Nephron progenitor cell (in vitro differentiated cells): Measurements from ENCODE around the gene KCNMB1.

Source experiments
- DNase-seq: peaks from one replicate; pipeline ENCODE4 v3.0.0; 2021
- H3K27ac Mint-ChIP-seq: 2 replicates; pipeline ENCODE4 v1.8.0; 2021; ENCODE audit warnings: mild to moderate bottlenecking, moderate library complexity, mixed read lengths
- H3K27me3 Mint-ChIP-seq: 2 replicates; pipeline ENCODE4 v1.8.0; 2021; ENCODE audit warnings: mild to moderate bottlenecking, low read depth, mixed read lengths; ENCODE audit not compliant: poor library complexity
- H3K36me3 Mint-ChIP-seq: 2 replicates; pipeline ENCODE4 v1.8.0; 2021; ENCODE audit warnings: low read depth, mixed read lengths
- H3K4me1 Mint-ChIP-seq: 2 replicates; pipeline ENCODE4 v1.8.0; 2021; ENCODE audit warnings: mixed read lengths
- H3K4me3 Mint-ChIP-seq: 2 replicates; pipeline ENCODE4 v1.8.0; 2021; ENCODE audit warnings: mild to moderate bottlenecking, moderate library complexity, mixed read lengths
- H3K9me3 Mint-ChIP-seq: 2 replicates; pipeline ENCODE4 v1.8.0; 2021; ENCODE audit warnings: mild to moderate bottlenecking, moderate library complexity, mixed read lengths
- CTCF ChIP-seq: fragments of 200-600 bp; sonication (generic); IDR thresholded peaks from 2 replicates; pipeline ENCODE4 v1.5.0; 2021; ENCODE audit warnings: antibody characterized with exemption

The KCNMB1 gene

GRCh38 chr5:170388818-170389549 lies at the start of gene KCNMB1:
Gene KCNMB1, minus strand, starts transcription at chr5:170389367. Its CDS starts 3,920 bp downstream, at chr5:170385447.
- peak within 1 kb of the TSS; percentile 7 for H3K4me3 Mint-ChIP-seq
- TF ChIP-seq CTCF: no peak
- H3K27ac Mint-ChIP-seq: peak within 1 kb of the TSS; percentile 87
- no peaks in the 10 kb centered on the region for H3K9me3 Mint-ChIP-seq
- no peaks in the 10 kb centered on the region for H3K36me3 Mint-ChIP-seq
- no peaks in the 10 kb centered on the region for H3K27me3 Mint-ChIP-seq
- peaks cover 67% of the 10 kb centered on the region for H3K4me1 Mint-ChIP-seq
- peak; percentile 8 for DNase-seq

DNA sequence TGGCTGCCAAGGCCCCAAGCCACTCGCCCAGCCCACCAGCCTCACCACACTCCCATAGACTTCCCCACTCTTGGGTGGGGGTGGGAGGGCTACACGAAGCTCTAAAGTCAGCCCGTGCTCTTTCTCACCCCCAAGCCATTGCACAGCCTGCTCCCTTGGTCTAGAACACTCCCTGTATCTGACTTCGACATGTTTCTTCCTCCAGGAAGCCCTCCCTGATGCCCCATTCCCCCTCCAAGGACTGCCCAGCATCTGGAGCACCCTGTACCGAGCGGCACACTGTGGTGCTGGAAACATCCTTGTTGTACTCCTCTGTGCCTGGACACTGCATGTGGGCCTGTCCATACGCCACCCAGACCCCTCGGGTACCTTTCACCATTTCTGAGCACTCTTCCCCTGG lies 49.4 kb upstream of the KCNMB1 start:
- Mint-ChIP-seq H3K9me3 (no peaks in the 10 kb centered on the region), H3K4me3 (no peak overlapping the region), H3K27ac (peak overlapping the region; percentile 86), H3K27me3 (peaks cover 3% of the 10 kb centered on the region), H3K36me3 (no peaks in the 10 kb centered on the region), H3K4me1 (peaks cover 61% of the 10 kb centered on the region)
- TF ChIP-seq CTCF: no peak
- no peak for DNase-seq

DNA sequence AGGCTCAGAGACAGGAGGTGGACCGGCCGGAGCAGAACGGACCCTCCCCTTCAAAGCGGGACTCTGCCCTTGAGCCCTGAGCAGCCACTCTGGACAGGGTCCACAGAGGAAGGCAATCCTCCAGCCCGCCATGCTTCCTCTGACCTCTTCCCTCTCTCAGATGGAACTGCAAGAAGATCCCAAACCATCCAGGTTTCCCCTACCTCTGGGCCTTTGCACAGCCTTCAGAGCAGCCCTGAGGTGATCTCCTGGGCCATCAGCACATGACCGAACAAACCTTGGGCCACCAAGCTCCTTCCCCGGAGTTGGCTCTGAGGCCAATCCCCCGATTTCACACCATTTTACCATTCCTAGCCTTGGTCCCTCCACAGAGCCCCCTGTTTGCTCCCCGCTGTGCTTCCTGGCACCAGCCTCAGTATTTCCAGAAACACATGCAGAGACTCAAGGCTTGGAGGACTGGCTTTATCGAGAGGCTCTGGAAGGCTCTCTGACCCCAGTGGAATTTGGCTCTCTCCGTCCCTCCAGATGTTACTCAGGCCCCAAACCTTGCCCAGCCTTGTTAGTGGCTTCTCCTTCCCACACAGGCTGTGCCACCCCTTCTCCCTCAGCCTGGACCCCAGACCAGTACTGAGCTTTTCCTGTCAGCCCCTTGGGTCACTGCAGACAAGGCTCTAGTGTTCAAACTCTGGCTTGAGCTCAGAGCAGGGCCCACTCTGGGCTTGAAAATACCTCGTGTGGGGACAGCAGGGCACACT lies 48.6 kb upstream of the KCNMB1 start:
- H3K4me1 Mint-ChIP-seq: peaks cover 61% of the 10 kb centered on the region
- H3K36me3 Mint-ChIP-seq: no peaks in the 10 kb centered on the region
- no peak overlapping the region for H3K27ac Mint-ChIP-seq

DNA sequence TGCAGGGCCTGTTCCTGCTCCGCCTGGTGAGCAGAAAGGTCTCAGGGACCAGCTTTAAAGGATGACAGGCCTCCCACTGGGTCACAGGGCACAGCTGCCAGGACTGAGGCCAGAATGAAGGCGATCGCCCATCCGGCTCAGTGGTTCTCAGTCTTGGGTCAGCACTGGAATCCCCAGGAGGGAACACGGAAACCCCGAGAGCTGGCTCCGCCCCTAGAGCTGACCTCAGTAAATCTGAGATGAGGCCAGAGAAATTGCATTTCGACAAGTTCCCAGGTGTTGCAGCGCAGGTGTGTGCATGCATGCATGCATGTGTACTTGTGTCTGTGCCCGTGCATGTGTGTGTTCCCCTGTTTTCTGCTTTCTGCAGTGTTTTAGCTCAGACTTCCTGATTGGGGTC lies 47.2 kb upstream of the KCNMB1 start:
- no peak for TF ChIP-seq CTCF
- H3K4me3 Mint-ChIP-seq: no peak overlapping the region
- no peaks in the 10 kb centered on the region for H3K36me3 Mint-ChIP-seq
- peak; percentile 53 for DNase-seq
- peaks cover 56% of the 10 kb centered on the region for H3K4me1 Mint-ChIP-seq
- H3K27ac Mint-ChIP-seq: no peak overlapping the region
- H3K27me3 Mint-ChIP-seq: peaks cover 8% of the 10 kb centered on the region
- H3K9me3 Mint-ChIP-seq: no peaks in the 10 kb centered on the region

More for the DNA sequence above, 48.6 kb upstream of the KCNMB1 start:
- no peak for TF ChIP-seq CTCF
- Mint-ChIP-seq H3K9me3 (no peaks in the 10 kb centered on the region), H3K4me3 (no peak overlapping the region), H3K27me3 (peaks cover 3% of the 10 kb centered on the region)
- DNase-seq: no peak

GRCh38 chr5:170434966-170435605 lies 45.9 kb upstream of the KCNMB1 start:
- no peak overlapping the region for H3K4me3 Mint-ChIP-seq

More at GRCh38 chr5:170434966-170435605, 45.9 kb upstream of the KCNMB1 start:
- Mint-ChIP-seq H3K27ac (no peak overlapping the region), H3K4me1 (peaks cover 55% of the 10 kb centered on the region), H3K36me3 (no peaks in the 10 kb centered on the region), H3K9me3 (no peaks in the 10 kb centered on the region), H3K27me3 (peaks cover 13% of the 10 kb centered on the region)
- DNase-seq: peak; percentile 79
- TF ChIP-seq CTCF: peak; percentile 97
